ENCODE data around the gene GLRX. TPM values are rescaled to one million over a fixed set of nuclear protein-coding genes. Genes with fewer than 3 reads are reported as not detected.

GLRX gene
- total and polyA plus RNA-seq, 2 of the 13 experiments (the other 11 are each of a cell fraction or from before 2014, with no cell fraction given), result 63.8 to 499 TPM

GRCh38 chr5:95768731-95769130 is 53.8 kb downstream of the GLRX start:
- no peak overlapping the region for H3K4me3 ChIP-seq (replicated peaks in 1 of 3; ENCODE audit: insufficient read depth in 1 of 3, low read depth in 2 of 3, low read length in 3 of 3)
- 98% methylated on average over 8 of the region's 9 CpGs for WGBS (ENCODE audit: low lambda C conversion rate)
- no peak overlapping the region for H2AFZ ChIP-seq (ENCODE audit: low read length)
- BruUV-seq (replicated peaks), result no TSS peak
- no peak overlapping the region for H3K27ac ChIP-seq (ENCODE audit: extremely low read length, insufficient read depth, low read length)
- H3K9me3 ChIP-seq (ENCODE audit: low read length), result no peaks in the 10 kb centered on the region
- DNase-seq (ENCODE audit: low spot score) (no peak), FAIRE-seq (no peak), ATAC-seq (no peak)
- H3K36me3 ChIP-seq (replicated peaks in 1 of 2; ENCODE audit: control insufficient read depth in 1 of 2, insufficient read depth in 2 of 2, low read length in 2 of 2), result peaks cover 0 to 13% of the 10 kb centered on the region in 2 experiments; a peak in 2 of 5 replicates
- intact Hi-C loops (cut with micrococcal nuclease; ENCODE audit: unreplicated experiment) (no loop called here), in situ Hi-C loops (cut with HindIII; ENCODE audit: extremely low pct_ligation_motif_present, low pct_unique_long_range_greater_than_20kb) (no loop called here)
- H3K4me2 ChIP-seq (ENCODE audit: low read depth, low read length), result no peak overlapping the region
- POLR2A ChIA-PET, result interaction anchor here (0.8 to 4.4 kb wide), 3 partner anchors 8 to 54 kb away, joined by 3 to 16 read pairs (median 3); partner anchors contain the start of gene GLRX
- H3K4me1 ChIP-seq (ENCODE audit: insufficient read depth, low read length), result peaks cover 24% of the 10 kb centered on the region
- H3K9ac ChIP-seq (ENCODE audit: insufficient read depth, low read depth, low read length), result no peak overlapping the region
- no peaks in the 10 kb centered on the region for H3K79me2 ChIP-seq (ENCODE audit: insufficient read depth, low read length)
- TF ChIP-seq ZNF746 (CRISPR knock-in tag; IDR thresholded peaks at IDR 0.05) (no peak), MED1 (CRISPR knock-in tag; IDR thresholded peaks at IDR 0.05) (no peak), SCMH1 (CRISPR knock-in tag; IDR thresholded peaks at IDR 0.05; ENCODE audit: borderline replicate concordance) (no peak)
- CTCF ChIA-PET (ENCODE audit: low intra/inter-chr PET ratio, low total read pairs), result no interaction called here
- no peaks in the 10 kb centered on the region for H3K27me3 ChIP-seq (ENCODE audit: control insufficient read depth in 1 of 2, insufficient read depth in 2 of 2, low read length in 2 of 2)
- H4K20me1 ChIP-seq (ENCODE audit: insufficient read depth, low read length), result no peaks in the 10 kb centered on the region

- Histone ChIP-seq H3K4me1 (ENCODE audit: insufficient read depth, low read length) (peaks cover 32% of the 10 kb centered on the region), H3K27me3 (ENCODE audit: control insufficient read depth in 1 of 2, insufficient read depth in 2 of 2, low read length in 2 of 2) (no peaks in the 10 kb centered on the region), H4K20me1 (ENCODE audit: insufficient read depth, low read length) (no peaks in the 10 kb centered on the region), H3K27ac (ENCODE audit: extremely low read length, insufficient read depth, low read length) (no peak overlapping the region), H3K36me3 (replicated peaks in 1 of 2; ENCODE audit: control insufficient read depth in 1 of 2, insufficient read depth in 2 of 2, low read length in 2 of 2) (peaks cover 0 to 6% of the 10 kb centered on the region in 2 experiments; a peak in 2 of 5 replicates), H2AFZ (ENCODE audit: low read length) (no peak overlapping the region), H3K4me2 (ENCODE audit: low read depth, low read length) (no peak overlapping the region), H3K4me3 (replicated peaks in 1 of 3; ENCODE audit: insufficient read depth in 1 of 3, low read depth in 2 of 3, low read length in 3 of 3) (no peak overlapping the region), H3K9ac (ENCODE audit: insufficient read depth, low read depth, low read length) (no peak overlapping the region), H3K79me2 (ENCODE audit: insufficient read depth, low read length) (no peaks in the 10 kb centered on the region), H3K9me3 (ENCODE audit: low read length) (no peaks in the 10 kb centered on the region)
- 92% methylated on average over 6 of the region's 6 CpGs for WGBS (ENCODE audit: low lambda C conversion rate)
- FAIRE-seq (no peak), ATAC-seq (no peak), DNase-seq (ENCODE audit: low spot score) (no peak)
- no TSS peak for BruUV-seq (replicated peaks)
- POLR2A ChIA-PET, result no interaction called here
- in situ Hi-C loops (cut with HindIII; ENCODE audit: extremely low pct_ligation_motif_present, low pct_unique_long_range_greater_than_20kb) (no loop called here), intact Hi-C loops (cut with micrococcal nuclease; ENCODE audit: unreplicated experiment) (no loop called here)
- CTCF ChIA-PET (ENCODE audit: low intra/inter-chr PET ratio, low total read pairs), result no interaction called here
- TF ChIP-seq ZNF264 (CRISPR knock-in tag; IDR thresholded peaks at IDR 0.05) (no peak), FUBP1 (CRISPR knock-in tag; IDR thresholded peaks at IDR 0.05; ENCODE audit: borderline replicate concordance) (no peak), TEAD2 (CRISPR knock-in tag; IDR thresholded peaks at IDR 0.05) (no peak), HDAC6 (IDR thresholded peaks at IDR 0.05; ENCODE audit: low read depth, low read length) (no peak), PRPF4 (IDR thresholded peaks at IDR 0.05; ENCODE audit: low read depth, low read length, poor library complexity, severe bottlenecking) (no peak), POLR2G (IDR thresholded peaks at IDR 0.05; ENCODE audit: low read depth, low read length) (no peak), MXD4 (CRISPR knock-in tag; IDR thresholded peaks at IDR 0.05) (no peak), ZNF101 (CRISPR knock-in tag; IDR thresholded peaks at IDR 0.05; ENCODE audit: borderline replicate concordance, low read depth) (no peak), GABPB1 (CRISPR knock-in tag; IDR thresholded peaks at IDR 0.05) (no peak)
- TF ChIP-seq, protein P1, sequence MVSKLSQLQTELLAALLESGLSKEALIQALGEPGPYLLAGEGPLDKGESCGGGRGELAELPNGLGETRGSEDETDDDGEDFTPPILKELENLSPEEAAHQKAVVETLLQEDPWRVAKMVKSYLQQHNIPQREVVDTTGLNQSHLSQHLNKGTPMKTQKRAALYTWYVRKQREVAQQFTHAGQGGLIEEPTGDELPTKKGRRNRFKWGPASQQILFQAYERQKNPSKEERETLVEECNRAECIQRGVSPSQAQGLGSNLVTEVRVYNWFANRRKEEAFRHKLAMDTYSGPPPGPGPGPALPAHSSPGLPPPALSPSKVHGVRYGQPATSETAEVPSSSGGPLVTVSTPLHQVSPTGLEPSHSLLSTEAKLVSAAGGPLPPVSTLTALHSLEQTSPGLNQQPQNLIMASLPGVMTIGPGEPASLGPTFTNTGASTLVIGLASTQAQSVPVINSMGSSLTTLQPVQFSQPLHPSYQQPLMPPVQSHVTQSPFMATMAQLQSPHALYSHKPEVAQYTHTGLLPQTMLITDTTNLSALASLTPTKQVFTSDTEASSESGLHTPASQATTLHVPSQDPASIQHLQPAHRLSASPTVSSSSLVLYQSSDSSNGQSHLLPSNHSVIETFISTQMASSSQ (IDR thresholded peaks at IDR 0.05; ENCODE audit: low read depth), result no peak
- TF ChIP-seq, protein P1 (CRISPR knock-in tag; IDR thresholded peaks at IDR 0.05; ENCODE audit: borderline replicate concordance), result no peak
These were observed 58.6 kb downstream of the GLRX start for GRCh38 chr5:95763941-95764340.

All from HepG2 (cell line).